GM21619 (cell line): Measurements from ENCODE around the gene EOMES.
A peak's percentile ranks its signal among the peaks of the same experiment; 100 is the strongest.

Experiments used
- ATAC-seq: cut with Tn5 transposase; IDR thresholded peaks from one replicate; pipeline ENCODE4 v1.9.1; 2021; ENCODE audit not compliant: unreplicated experiment

EOMES gene

DNA sequence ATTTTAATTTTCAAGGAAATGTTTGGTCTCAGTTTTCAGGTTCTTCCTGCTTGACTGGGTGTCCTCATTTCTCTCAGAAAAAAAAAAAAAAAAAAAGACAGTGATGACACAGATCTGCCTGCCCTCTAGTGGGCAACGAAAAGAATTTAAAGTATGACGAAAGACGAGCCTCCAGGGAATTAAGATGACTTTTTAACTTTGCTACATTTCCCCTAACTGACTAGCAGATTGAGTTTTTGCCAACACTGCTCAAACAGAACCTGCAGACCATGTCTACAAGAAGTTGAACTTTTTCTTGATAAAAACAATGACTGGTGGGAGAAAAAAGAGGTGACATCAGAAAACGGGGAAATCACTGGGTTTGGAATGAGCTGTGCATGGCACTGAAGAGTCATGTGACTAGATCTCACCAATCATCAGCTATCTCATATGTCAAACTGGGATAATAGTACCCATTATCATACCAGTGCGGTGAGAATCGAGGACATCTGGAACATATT, 40.8 kb downstream of the EOMES start:
- peak; percentile 78 for ATAC-seq

DNA sequence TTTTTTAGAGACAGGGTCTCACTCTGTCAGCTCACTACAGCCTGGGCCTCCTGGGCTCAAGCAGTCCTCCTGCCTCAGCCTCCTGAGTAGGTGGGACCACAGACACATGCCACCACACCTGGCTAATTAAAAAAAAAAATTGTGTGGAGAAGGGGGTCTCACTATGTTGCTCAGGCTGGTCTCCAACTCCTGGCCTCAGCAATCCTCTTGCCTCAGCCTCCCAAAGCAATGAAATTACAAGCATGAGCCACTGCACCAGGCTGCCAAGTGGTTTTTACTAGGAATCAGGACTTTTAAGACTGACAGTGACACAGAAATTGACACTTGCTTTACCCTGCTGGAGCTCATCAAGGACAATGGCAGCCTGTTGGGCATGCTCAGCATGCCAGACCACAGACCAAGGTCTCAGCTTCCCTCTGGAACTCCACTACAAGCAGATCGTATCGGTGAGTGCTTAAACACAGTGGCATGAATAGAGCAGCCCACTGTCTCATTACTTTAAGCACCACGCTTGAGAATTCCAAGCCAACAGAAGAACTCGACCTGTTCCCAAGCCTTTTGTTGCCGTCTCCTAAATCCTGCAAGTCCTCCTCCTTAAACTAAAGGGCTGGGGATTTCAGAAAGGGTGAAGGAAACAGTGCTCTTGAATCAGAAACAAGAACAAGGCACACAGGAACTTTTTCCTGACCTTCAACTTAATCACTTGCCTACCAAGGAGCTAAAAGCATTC, 41.4 kb downstream of the EOMES start:
- ATAC-seq: peak; percentile 6

DNA sequence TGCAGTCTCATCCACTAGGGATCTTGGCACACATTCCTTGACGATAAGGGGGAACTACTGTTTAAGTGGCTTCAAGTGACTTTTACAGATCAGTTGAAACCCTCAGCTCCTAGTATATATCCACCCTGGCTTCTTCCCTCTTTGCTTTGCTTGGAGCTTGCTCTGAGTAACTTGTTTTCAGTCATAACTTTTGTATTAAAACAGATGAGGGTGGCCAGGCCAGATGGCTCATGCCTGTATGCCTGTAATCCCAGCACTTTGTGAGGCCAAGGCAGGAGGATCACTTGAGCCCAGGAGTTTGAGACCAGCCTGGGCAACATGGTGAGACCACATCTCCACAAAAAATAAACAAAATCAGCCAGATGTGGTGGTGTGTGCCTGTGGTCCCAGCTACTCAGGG, 42.4 kb downstream of the EOMES start:
- no peak for ATAC-seq

DNA sequence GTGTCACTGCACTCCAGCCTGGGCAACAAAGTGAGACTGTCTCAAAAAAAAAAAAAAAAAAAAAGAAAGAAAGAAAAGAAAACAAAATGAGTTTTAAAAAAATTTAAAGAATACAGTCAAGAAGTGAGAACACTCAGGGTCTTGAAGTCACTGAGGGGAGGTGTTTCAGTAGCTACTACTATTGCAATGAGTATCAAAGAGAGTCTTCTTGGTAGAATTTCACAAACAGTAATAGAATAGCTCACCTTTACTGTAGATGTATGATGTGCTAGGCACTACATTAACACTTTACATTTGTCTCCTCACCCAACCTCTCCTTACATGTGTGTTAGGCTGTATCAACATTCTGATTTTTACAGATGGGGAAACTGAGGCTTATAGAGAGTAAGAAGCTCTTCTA, 43.9 kb downstream of the EOMES start:
- no peak for ATAC-seq

DNA sequence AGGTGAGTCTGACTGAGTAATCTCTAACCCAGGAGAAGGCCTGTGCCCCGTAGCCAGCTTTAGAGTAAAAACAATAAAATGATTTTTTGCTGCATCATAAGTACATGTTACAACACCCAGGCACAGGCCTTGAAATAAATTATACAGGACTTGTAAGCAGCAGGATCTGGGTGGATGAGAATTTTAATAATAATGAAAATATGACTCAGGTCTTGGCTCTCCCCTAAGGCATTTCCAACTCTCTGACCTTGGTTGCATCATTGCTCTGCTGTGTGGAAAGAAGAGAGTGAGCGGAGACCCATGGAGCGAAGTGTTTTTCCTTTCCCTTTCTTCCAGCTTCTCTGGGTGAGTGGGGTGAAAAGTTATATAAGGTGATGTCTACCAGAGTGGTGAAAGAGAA, 44.6 kb downstream of the EOMES start:
- no peak for ATAC-seq

DNA sequence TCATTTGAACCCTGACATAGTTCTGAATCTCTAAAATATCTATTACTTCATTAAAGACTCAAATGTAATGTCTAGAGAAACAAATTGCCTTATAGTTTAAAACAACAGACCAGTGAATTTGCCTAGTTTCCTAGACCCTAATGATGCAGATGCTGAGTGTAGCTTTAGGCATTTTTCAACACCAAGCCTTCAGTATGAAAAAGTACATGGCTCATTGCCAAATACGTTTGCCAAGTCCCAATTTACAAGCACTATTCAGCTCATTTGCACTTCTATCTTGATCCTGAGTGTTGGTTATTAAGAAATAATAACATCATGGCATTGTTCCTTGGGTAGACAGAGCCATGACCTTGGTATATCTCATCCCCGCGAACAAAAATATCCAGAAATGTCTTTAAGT, 46.8 kb downstream of the EOMES start:
- ATAC-seq: no peak

DNA sequence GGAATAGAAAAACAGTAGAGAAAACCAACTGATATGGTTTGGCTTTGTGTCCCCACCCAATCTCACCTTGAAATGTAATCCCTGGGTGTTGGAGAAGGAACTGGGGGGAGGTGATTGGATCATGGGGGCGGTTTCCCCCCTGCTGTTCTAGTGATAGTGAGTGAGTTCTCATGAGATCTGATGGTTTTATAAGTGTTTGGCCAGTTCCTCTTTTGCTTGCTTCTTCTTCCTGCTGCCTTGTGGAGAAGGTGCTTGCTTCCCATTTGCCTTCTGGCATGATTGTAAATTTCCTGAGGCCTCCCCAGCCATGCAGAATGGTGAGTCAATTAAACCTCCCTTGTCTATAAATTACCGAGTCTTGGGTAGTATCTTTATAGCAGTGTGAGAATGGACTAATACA, 48.4 kb downstream of the EOMES start:
- no peak for ATAC-seq

DNA sequence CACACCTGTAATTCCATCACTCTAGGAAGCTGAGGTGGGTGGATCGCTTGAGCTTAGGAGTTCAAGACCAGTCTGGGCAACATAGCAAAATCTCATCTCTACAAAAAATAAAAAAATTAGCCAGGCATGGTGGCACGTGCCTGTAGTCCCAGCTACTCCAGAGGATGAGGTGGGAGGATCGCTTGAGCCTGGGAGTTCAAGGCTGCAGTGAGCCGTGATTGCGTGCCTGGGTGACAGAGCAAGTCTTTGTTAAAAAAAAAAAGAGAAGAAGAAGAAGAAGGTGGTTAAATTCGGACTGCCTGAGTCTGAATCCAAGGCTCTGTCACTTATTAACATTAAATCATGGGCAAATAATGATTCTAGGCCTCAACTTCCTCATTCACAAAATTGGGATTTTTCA, 51.0 kb downstream of the EOMES start:
- no peak for ATAC-seq

DNA sequence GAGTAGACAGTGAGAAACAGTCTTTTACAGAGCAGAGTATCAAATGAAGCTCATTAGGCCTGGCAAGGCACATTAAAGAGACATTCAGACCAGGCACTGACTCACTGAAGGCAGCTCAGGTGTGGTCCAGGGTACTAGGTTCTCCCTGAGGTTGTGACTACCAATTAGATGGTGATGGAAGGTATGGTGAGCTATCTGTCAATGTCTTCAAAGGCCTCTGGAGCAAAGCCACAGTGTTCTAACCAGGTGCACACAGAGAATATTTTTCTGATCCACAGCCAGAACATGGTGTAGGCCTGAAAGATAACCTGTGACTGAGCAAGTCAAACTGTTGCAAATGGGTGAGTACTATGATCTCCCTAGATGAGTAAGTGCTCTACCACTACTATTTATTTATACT, 51.5 kb downstream of the EOMES start:
- no peak for ATAC-seq

DNA sequence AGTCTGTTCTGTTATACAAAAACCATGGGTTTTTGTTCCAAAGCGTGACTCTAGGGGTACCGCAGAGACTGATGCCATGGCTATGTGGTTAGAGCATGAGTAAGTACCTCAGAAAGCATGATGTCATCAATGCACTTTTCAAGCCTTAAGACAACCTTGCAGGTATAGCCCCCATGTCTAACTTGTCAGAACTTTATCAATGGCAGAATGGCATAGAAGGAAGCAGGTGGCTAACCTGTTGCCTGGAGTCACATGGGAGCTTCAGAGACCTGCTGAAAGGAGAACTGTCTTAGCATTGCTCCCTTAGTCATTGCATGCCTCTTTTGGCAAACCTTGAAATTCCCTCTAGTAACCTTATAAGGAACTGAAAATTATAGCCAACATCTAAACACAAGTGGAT, 52.5 kb downstream of the EOMES start:
- ATAC-seq: peak; percentile 43

DNA sequence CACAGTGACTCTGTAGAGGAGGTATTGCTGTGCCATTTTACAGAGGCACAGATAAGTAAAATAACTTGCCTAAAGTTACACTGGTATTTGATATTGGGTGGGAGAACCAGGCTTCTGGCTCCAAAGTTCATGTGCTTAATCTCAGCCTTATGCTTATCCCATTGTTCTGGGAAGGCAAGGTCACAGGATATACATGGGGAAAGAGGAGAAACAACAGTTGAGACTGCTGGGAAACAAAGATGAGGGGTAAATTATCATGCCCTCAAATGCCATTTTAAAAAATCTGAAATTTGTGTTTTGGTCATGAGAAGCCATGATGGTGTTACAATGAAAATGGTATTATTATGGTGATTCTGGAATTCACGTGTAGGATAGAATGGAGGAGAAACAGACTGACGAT, 54.4 kb downstream of the EOMES start:
- ATAC-seq: no peak

DNA sequence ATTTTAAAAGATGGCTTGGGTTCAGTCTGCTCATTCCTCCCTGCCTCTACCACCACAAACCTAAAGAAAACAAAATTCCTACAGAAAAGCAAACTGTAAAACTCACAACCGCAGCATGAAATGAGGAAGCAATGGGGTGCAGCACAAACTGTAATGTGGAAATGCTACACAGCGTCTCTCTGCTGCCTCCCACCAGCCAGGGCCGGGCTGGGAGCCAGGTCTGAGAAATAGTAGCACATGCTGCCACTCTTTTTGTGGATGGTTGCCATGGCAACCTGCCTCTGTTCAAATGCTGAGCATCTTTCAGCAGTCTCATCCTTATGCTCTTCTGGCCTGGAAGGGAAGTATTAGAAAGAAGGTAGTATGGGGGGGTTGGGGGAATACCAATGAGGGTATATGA, 55.4 kb downstream of the EOMES start:
- no peak for ATAC-seq

DNA sequence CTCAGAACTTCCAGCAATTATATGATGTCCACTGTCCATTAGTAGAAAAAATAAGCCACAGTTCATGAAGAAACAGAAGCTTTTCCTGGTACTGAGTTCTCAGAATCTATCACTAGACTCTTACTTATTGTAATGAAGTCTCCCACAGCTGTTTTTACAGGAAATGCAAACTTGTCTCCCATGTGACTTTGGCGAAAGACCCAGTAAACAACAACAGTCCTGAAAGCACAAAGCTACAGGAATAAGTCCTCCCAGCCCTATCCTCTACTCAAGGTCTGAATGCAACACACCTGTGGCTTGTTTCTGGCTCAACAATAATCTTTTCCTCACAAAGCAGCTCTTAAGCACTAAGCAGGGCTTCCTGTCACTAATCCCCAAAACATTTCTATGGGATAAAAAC, 55.9 kb downstream of the EOMES start:
- ATAC-seq: peak; percentile 47
